AG10803 (cell line): ENCODE data around the gene C6orf136.

Source experiments
- DNase-seq: peaks from one replicate; pipeline ENCODE4 v3.0.0; 2010; ENCODE audit warnings: low read depth
- H3K4me3 ChIP-seq: 2 replicates; pipeline ENCODE4 v1.5.1; 2011; ENCODE audit warnings: mild to moderate bottlenecking, low read length, control low read depth
- TF ChIP-seq, protein P1 (sequence below): conservative IDR thresholded peaks from 2 replicates; pipeline ENCODE4 v1.5.1; 2011; ENCODE audit warnings: mild to moderate bottlenecking, low read length, control low read depth, inconsistent platforms

Gene C6orf136

DNA sequence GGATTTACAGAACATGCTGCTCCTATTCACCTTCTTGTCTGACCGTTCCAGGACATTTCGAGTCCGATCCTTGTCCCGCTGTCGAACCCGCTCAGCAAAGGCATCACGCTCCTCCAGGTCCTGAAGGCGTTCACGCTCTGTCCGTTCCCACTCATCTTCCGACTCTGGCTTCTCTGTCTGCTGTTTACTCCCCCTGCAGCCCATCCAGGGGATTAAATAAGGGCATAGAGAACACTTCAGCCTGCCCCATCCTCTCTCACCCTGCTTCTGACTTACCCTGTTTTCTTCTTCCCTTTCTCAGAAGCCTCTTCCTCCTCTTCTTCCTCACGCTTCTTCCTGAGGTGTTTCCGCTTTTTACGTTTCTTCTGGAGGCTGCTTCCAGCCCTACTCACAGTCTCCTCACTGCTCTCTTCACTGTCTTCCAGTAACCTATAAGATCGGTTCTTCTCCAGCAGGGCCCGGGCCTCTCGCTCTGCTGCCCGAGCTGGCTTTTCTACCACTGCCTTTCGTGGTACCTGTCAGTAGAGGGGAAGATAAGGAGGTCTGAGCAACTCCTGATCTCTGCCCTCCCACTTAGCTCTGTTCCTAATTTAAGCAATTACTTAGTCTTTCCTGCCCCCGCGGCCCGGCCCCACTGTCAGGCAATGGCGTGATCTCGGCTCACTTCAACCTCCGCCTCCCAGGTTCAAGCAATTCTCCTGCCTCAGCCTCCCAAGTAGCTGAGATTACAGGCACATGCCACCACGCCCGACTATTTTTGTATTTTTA, 24.0 kb downstream of the C6orf136 start:
- H3K4me3 ChIP-seq, result no peak overlapping the region
- DNase-seq, result no peak
- TF ChIP-seq, protein P1, sequence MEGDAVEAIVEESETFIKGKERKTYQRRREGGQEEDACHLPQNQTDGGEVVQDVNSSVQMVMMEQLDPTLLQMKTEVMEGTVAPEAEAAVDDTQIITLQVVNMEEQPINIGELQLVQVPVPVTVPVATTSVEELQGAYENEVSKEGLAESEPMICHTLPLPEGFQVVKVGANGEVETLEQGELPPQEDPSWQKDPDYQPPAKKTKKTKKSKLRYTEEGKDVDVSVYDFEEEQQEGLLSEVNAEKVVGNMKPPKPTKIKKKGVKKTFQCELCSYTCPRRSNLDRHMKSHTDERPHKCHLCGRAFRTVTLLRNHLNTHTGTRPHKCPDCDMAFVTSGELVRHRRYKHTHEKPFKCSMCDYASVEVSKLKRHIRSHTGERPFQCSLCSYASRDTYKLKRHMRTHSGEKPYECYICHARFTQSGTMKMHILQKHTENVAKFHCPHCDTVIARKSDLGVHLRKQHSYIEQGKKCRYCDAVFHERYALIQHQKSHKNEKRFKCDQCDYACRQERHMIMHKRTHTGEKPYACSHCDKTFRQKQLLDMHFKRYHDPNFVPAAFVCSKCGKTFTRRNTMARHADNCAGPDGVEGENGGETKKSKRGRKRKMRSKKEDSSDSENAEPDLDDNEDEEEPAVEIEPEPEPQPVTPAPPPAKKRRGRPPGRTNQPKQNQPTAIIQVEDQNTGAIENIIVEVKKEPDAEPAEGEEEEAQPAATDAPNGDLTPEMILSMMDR, result peak; percentile 31

- peak within 1 kb of the TSS; percentile 96 for H3K4me3 ChIP-seq
- TF ChIP-seq, protein P1, result peak; percentile 88
- DNase-seq, result peak; percentile 99
These were observed 25.7 kb downstream of the C6orf136 start, which contains the start of gene DHX16 for GRCh38 chr6:30672445-30673253. TSS of gene DHX16 (minus strand) at chr6:30673006. CDS start at chr6:30672841, 165 bp downstream.

DNA sequence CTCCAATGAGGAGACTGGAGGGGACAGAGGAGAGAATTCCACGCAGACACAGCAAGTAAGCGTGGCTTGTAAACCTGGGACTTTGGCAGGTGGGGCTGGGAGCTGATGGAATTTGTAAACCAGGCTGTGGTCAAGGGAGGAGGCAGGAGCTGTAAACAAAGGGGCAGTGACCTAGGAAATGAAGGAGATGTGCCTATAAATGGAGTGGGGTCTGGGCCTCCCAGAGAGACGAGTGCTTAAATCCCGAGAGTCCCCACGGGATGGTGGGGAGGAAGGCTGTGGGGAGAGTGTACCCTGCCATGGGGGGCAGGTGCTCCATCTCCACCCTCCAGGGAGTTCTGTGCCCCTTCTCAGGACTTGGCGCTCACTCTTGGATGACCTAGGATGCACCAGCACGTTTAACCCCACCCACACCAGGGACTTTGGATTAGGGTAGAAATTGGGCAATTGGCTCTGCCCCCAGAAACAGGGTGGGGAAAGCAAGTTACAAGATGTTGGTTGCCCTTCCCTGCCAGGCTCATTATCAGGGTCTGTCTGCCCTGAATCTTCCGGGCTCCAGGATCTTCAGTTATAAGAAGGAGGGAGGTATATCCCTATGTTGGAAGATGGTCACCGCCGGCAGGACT, 29.8 kb downstream of the C6orf136 start:
- no peak overlapping the region for H3K4me3 ChIP-seq
- TF ChIP-seq, protein P1, result no peak
- no peak for DNase-seq

DNA sequence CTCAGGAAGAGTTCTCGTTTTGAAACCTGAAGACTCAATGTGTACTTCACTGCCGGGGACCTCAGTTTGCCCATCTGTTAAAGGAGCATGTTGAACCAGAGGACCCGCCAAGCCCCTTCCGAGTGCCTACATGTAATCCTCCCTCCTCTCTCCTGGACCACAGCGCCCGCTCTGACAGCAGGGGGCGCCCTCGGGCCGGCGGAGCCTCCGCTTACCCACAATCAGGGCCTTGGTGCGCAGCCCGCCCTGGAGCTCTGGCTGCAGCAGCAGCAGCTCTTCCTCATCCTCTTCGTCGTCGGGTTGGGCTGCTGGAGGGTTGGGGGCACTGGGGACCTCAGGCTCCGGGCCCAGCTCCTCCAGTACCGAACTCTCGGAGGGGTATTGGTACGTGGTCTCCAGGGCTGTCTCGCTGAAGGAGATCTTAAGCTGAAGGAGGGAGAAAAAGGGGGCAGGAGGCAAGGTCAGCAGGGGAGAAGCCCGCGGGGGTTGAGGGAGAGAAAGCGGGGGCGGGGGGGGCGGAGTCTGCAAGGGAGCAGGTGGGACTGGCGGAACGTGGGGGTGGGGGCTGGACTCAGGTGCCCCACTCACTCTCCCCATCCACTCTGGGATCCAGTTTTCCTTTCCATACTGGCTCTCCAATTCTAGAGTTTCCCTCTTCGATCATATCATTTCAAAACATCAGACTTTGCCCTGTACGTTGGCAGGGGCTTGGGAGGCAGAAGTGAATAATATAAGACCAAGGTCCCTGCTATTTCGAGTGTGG, 32.2 kb downstream of the C6orf136 start:
- peak overlapping the region; percentile 42 for H3K4me3 ChIP-seq
- peak; percentile 76 for DNase-seq
- TF ChIP-seq, protein P1, result peak; percentile 89

- TF ChIP-seq, protein P1, result no peak
These were observed 33.0 kb downstream of the C6orf136 start for GRCh38 chr6:30679765-30680535.

GRCh38 chr6:30681766-30682142, 34.8 kb downstream of the C6orf136 start:
- TF ChIP-seq, protein P1, result no peak
- H3K4me3 ChIP-seq, result peak overlapping the region; percentile 93
- no peak for DNase-seq

More at GRCh38 chr6:30679765-30680535, 33.0 kb downstream of the C6orf136 start:
- peak overlapping the region; percentile 42 for H3K4me3 ChIP-seq
- no peak for DNase-seq
